ENCODE results near the gene HCST.

- TF ChIP-seq, protein P1, sequence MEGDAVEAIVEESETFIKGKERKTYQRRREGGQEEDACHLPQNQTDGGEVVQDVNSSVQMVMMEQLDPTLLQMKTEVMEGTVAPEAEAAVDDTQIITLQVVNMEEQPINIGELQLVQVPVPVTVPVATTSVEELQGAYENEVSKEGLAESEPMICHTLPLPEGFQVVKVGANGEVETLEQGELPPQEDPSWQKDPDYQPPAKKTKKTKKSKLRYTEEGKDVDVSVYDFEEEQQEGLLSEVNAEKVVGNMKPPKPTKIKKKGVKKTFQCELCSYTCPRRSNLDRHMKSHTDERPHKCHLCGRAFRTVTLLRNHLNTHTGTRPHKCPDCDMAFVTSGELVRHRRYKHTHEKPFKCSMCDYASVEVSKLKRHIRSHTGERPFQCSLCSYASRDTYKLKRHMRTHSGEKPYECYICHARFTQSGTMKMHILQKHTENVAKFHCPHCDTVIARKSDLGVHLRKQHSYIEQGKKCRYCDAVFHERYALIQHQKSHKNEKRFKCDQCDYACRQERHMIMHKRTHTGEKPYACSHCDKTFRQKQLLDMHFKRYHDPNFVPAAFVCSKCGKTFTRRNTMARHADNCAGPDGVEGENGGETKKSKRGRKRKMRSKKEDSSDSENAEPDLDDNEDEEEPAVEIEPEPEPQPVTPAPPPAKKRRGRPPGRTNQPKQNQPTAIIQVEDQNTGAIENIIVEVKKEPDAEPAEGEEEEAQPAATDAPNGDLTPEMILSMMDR (IDR thresholded peaks at IDR 0.05; ENCODE audit: low read depth, low read length), result no peak
- no peak for TF ChIP-seq POLR2A (IDR thresholded peaks at IDR 0.05; ENCODE audit: extremely low read depth, insufficient read length)
Observed at GRCh38 chr19:35874392-35874930, 27.9 kb upstream of the HCST start.

All from NB4 (cell line).